ENCODE results near the gene DHRSX.

DHRSX gene

DNA sequence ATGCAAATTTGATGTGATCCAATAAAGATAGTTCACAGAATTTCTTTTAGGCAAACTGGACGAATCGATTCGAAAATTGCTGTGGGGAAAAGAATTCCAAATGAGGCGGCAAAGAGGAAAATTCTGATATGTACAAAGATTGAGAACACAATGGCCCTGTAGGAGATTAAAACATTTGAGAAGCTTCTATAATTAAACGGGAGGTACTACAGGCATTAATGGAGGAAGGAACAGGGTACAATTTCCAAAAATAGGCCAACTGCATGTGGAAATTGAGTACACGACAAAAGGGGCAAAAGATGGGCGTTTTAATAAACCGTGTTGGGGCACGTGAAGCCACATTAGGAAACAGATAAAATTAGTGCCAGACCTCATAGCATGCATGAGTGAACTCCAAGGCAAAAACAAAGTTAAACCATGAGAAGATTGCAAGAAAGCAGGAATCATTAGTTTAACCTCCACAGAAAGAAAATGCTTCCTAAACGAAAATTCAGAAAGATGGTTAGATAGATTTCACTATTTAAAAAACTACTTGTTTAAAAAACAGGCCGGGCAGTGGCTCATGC, 68.4 kb downstream of the DHRSX start:
- H3K4me3 ChIP-seq (ENCODE audit: insufficient read depth, low read length, poor library complexity, severe bottlenecking): no peak overlapping the region

DNA sequence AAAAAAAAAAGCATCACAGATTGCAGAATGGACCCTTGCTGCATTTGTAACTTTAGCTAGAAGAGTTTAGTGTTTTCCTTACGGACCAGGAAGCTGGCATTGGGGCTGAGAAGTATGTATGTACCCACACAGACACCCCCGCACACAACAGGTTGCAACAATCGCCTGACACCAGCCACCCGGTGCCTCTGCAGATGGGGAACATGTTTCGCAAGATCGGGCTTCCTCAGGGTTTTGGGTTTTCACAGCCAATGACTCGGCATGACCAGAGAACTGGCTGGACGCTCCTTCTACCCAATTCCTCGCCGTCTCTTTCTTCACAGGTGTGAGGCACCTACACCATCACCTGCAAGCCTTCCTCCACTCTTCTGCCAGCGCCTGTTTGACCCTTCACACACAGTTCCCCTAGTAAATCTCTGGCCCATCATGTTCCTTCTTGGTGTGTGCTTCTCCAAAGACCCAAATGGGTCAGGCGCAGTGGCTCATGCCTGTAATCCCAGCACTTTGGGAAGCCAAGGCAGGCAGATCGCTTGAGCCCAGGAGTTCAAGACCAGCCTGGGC, 70.4 kb downstream of the DHRSX start:
- H3K27me3 ChIP-seq (ENCODE audit: low read length): no peaks in the 10 kb centered on the region
- H3K9me3 ChIP-seq (ENCODE audit: insufficient read depth, low read length): no peaks in the 10 kb centered on the region
- no peak overlapping the region for H3K27ac ChIP-seq (ENCODE audit: low read depth, low read length)
- no peaks in the 10 kb centered on the region for H3K9me2 ChIP-seq (replicated peaks; ENCODE audit: insufficient read depth, low read length)
- H3K4me2 ChIP-seq (ENCODE audit: low read depth, low read length, poor library complexity, severe bottlenecking): no peak overlapping the region
- no peak overlapping the region for H3K9ac ChIP-seq (ENCODE audit: low read length)
- TF ChIP-seq EZH2phosphoT487 (conservative IDR thresholded peaks at IDR 0.05; ENCODE audit: low read length): no peak
- TF ChIP-seq, protein P1, sequence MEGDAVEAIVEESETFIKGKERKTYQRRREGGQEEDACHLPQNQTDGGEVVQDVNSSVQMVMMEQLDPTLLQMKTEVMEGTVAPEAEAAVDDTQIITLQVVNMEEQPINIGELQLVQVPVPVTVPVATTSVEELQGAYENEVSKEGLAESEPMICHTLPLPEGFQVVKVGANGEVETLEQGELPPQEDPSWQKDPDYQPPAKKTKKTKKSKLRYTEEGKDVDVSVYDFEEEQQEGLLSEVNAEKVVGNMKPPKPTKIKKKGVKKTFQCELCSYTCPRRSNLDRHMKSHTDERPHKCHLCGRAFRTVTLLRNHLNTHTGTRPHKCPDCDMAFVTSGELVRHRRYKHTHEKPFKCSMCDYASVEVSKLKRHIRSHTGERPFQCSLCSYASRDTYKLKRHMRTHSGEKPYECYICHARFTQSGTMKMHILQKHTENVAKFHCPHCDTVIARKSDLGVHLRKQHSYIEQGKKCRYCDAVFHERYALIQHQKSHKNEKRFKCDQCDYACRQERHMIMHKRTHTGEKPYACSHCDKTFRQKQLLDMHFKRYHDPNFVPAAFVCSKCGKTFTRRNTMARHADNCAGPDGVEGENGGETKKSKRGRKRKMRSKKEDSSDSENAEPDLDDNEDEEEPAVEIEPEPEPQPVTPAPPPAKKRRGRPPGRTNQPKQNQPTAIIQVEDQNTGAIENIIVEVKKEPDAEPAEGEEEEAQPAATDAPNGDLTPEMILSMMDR (IDR thresholded peaks at IDR 0.05; ENCODE audit: insufficient read depth, low read length, poor library complexity, severe bottlenecking): no peak
- no peaks in the 10 kb centered on the region for H3F3A ChIP-seq (ENCODE audit: insufficient read depth)
- H3K4me3 ChIP-seq (ENCODE audit: insufficient read depth, low read length, poor library complexity, severe bottlenecking): no peak overlapping the region
- H3K79me2 ChIP-seq (ENCODE audit: insufficient read depth, low read length): no peaks in the 10 kb centered on the region
- no peak overlapping the region for H2AFZ ChIP-seq (ENCODE audit: low read depth, low read length, severe bottlenecking)
- no peaks in the 10 kb centered on the region for H4K20me1 ChIP-seq (ENCODE audit: low read depth, low read length)
- no peaks in the 10 kb centered on the region for H3K36me3 ChIP-seq (ENCODE audit: low read length)

More for the DNA sequence above, 68.4 kb downstream of the DHRSX start:
- no peaks in the 10 kb centered on the region for H3K9me2 ChIP-seq (replicated peaks; ENCODE audit: insufficient read depth, low read length)
- H2AFZ ChIP-seq (ENCODE audit: low read depth, low read length, severe bottlenecking): no peak overlapping the region
- no peaks in the 10 kb centered on the region for H3K79me2 ChIP-seq (ENCODE audit: insufficient read depth, low read length)
- no peaks in the 10 kb centered on the region for H3F3A ChIP-seq (ENCODE audit: insufficient read depth)
- TF ChIP-seq, protein P1 (IDR thresholded peaks at IDR 0.05; ENCODE audit: insufficient read depth, low read length, poor library complexity, severe bottlenecking): no peak
- no peak for TF ChIP-seq EZH2phosphoT487 (conservative IDR thresholded peaks at IDR 0.05; ENCODE audit: low read length)
- H3K4me2 ChIP-seq (ENCODE audit: low read depth, low read length, poor library complexity, severe bottlenecking): no peak overlapping the region
- no peaks in the 10 kb centered on the region for H3K9me3 ChIP-seq (ENCODE audit: insufficient read depth, low read length)
- no peaks in the 10 kb centered on the region for H4K20me1 ChIP-seq (ENCODE audit: low read depth, low read length)
- no peak overlapping the region for H3K9ac ChIP-seq (ENCODE audit: low read length)
- no peaks in the 10 kb centered on the region for H3K27me3 ChIP-seq (ENCODE audit: low read length)
- no peaks in the 10 kb centered on the region for H3K36me3 ChIP-seq (ENCODE audit: low read length)
- H3K27ac ChIP-seq (ENCODE audit: low read depth, low read length): no peak overlapping the region

DNA sequence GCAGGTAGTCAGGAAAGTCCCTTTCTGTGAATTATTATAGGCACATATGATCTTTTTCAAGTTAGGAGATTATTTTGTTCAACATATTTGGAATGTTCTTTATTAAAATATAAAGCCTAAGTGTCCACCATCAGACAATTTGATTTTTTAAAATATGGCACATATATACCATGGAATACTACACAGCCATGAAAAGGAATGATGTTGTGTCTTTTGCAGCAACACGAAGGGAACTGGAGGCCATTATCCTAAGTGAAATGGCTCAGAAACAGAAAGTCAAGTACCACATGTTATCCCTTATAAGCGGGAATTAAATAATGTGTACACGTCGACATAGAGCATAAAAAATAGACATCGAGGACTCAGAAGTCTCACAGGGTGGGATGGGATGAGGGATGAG, 73.0 kb downstream of the DHRSX start:
- Histone ChIP-seq H3F3A (ENCODE audit: insufficient read depth) (no peaks in the 10 kb centered on the region), H3K9ac (ENCODE audit: low read length) (no peak overlapping the region), H3K4me2 (ENCODE audit: low read depth, low read length, poor library complexity, severe bottlenecking) (no peak overlapping the region), H3K9me3 (ENCODE audit: insufficient read depth, low read length) (no peaks in the 10 kb centered on the region), H3K4me3 (ENCODE audit: insufficient read depth, low read length, poor library complexity, severe bottlenecking) (no peak overlapping the region), H4K20me1 (ENCODE audit: low read depth, low read length) (no peaks in the 10 kb centered on the region), H3K79me2 (ENCODE audit: insufficient read depth, low read length) (no peaks in the 10 kb centered on the region), H3K27me3 (ENCODE audit: low read length) (no peaks in the 10 kb centered on the region), H3K36me3 (ENCODE audit: low read length) (no peaks in the 10 kb centered on the region), H3K9me2 (replicated peaks; ENCODE audit: insufficient read depth, low read length) (no peaks in the 10 kb centered on the region), H3K27ac (ENCODE audit: low read depth, low read length) (no peak overlapping the region), H2AFZ (ENCODE audit: low read depth, low read length, severe bottlenecking) (no peak overlapping the region)
- TF ChIP-seq, protein P1 (IDR thresholded peaks at IDR 0.05; ENCODE audit: insufficient read depth, low read length, poor library complexity, severe bottlenecking): no peak
- no peak for TF ChIP-seq EZH2phosphoT487 (conservative IDR thresholded peaks at IDR 0.05; ENCODE audit: low read length)

Measured in SU-DHL-6 (cell line).